Astrocyte of the cerebellum (primary cell): ENCODE results near the gene OBI1.

ENCODE experiments used
- DNase-seq: peaks from one replicate; pipeline ENCODE4 v3.0.0-alpha.2; 2011; ENCODE audit warnings: low read depth
- H3K4me3 ChIP-seq: 2 replicates; pipeline ENCODE4 v1.5.1; 2011; ENCODE audit warnings: mild to moderate bottlenecking, low read depth, low read length, moderate library complexity
- in situ Hi-C: cut with HindIII; loops from 2 replicates; pipeline ENCODE4 v1.10.0; 2017; ENCODE audit warnings: low sequenced_read_pairs
- TF ChIP-seq, protein P1 (sequence below): IDR thresholded peaks from 2 replicates; pipeline ENCODE4 v1.5.1; 2012; ENCODE audit warnings: low read length, low read depth, moderate library complexity, mild to moderate bottlenecking; ENCODE audit errors: missing control alignments

Gene OBI1, protein sequence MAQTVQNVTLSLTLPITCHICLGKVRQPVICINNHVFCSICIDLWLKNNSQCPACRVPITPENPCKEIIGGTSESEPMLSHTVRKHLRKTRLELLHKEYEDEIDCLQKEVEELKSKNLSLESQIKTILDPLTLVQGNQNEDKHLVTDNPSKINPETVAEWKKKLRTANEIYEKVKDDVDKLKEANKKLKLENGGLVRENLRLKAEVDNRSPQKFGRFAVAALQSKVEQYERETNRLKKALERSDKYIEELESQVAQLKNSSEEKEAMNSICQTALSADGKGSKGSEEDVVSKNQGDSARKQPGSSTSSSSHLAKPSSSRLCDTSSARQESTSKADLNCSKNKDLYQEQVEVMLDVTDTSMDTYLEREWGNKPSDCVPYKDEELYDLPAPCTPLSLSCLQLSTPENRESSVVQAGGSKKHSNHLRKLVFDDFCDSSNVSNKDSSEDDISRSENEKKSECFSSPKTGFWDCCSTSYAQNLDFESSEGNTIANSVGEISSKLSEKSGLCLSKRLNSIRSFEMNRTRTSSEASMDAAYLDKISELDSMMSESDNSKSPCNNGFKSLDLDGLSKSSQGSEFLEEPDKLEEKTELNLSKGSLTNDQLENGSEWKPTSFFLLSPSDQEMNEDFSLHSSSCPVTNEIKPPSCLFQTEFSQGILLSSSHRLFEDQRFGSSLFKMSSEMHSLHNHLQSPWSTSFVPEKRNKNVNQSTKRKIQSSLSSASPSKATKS

DNA sequence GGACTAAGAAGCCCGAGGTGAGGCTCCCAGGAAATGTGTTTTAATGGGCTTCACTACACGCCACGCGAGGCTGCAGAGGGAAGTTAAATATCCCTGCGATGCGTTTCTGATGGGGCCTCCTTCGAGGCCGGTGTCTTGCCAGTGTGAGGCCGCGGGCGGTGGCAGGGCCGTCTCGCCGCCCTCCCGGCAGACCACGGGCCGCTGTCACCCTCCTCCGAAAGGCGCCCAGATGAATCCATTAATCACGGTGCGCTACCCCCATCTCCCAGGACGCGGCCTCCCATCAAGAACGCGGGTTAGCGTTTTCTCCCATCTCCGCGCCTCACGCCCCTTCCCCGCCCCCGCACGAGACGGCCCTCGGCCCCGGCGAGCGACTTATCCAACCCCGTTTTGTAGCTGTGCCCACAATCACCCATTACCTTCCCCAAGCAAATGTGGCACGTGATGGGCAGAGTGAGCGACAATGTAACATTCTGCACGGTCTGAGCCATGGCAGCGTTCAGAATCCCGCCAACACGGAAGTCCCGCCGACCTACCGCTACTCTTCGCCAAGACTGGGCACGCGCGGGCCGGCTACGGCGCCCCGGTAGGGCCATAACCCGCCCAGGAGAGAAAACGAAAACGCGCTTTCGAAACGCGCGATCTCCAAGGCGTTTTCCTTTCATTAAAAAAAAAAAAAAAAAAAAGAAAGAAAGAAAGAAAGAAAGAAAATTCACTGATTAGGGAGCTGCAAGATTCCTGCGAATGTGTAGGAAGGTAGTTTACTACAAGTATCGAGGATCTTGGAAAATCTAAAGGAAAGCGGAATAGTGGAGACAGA is at the start of gene OBI1:
TSS of gene OBI1 (minus strand) at position 526 of the 820 bp plus-strand sequence. CDS start at position 491, 35 bp downstream.
- peak within 1 kb of the TSS; percentile 91 for H3K4me3 ChIP-seq
- peak; percentile 79 for DNase-seq
- in situ Hi-C loops = no loop called here

GRCh38 chr13:78701383-78701782 is 42.4 kb upstream of the OBI1 start:
- in situ Hi-C loops = no loop called here
- no peak overlapping the region for H3K4me3 ChIP-seq
- DNase-seq = peak; percentile 31
- TF ChIP-seq, protein P1, sequence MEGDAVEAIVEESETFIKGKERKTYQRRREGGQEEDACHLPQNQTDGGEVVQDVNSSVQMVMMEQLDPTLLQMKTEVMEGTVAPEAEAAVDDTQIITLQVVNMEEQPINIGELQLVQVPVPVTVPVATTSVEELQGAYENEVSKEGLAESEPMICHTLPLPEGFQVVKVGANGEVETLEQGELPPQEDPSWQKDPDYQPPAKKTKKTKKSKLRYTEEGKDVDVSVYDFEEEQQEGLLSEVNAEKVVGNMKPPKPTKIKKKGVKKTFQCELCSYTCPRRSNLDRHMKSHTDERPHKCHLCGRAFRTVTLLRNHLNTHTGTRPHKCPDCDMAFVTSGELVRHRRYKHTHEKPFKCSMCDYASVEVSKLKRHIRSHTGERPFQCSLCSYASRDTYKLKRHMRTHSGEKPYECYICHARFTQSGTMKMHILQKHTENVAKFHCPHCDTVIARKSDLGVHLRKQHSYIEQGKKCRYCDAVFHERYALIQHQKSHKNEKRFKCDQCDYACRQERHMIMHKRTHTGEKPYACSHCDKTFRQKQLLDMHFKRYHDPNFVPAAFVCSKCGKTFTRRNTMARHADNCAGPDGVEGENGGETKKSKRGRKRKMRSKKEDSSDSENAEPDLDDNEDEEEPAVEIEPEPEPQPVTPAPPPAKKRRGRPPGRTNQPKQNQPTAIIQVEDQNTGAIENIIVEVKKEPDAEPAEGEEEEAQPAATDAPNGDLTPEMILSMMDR = no peak

More for the DNA sequence above, at the start of gene OBI1:
- TF ChIP-seq, protein P1 = no peak

GRCh38 chr13:78700121-78700910 is 41.4 kb upstream of the OBI1 start:
- H3K4me3 ChIP-seq = no peak overlapping the region
- TF ChIP-seq, protein P1 = no peak
- DNase-seq = peak; percentile 12
- in situ Hi-C loops = no loop called here

DNA sequence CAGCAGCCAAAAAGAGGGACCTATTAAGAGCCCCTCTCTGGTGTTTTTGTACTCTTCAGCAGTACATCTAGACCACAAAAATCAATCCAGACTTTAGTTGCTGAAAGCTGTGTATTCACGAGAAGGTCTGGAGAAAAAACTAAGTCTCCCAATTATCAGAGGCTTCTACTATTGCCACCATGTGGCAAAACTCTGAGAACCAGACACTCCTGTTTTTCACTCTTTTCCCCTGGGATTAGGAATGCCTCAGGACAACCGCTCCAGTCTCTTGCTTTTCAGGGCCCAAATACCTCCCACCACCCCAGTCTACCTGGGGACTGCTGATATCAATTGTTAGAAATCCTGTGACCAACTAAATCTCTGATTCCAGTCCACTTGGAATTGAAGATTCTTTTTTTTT is 30.1 kb upstream of the OBI1 start:
- in situ Hi-C loops = no loop called here
- TF ChIP-seq, protein P1 = peak; percentile 35
- no peak overlapping the region for H3K4me3 ChIP-seq
- no peak for DNase-seq

GRCh38 chr13:78686461-78686860 is 27.5 kb upstream of the OBI1 start:
- no peak for DNase-seq
- no peak overlapping the region for H3K4me3 ChIP-seq
- in situ Hi-C loops = no loop called here
- TF ChIP-seq, protein P1 = no peak
